Upper lobe of left lung (tissue), 6 donors: ENCODE data around the gene EPB41L3. TPM values are rescaled to one million over a fixed set of nuclear protein-coding genes. Genes with fewer than 3 reads are reported as not detected.
A peak's percentile ranks its signal among the peaks of the same experiment; 100 is the strongest.

Experiments used
- ATAC-seq, 2 donors: fragments of 200-7000 bp; cut with Tn5 transposase; one replicate each; pipeline ENCODE4 v1.9.1; 2022; ENCODE audit warnings: mild to moderate bottlenecking in 2 of 2, moderate library complexity in 2 of 2; ENCODE audit not compliant: low FRiP score in 2 of 2
- DNase-seq, 2 donors: peaks; one replicate each; pipeline ENCODE4 v3.0.0-alpha.2; 2019 to 2020
- H3K27ac ChIP-seq, 4 donors: fragments of 200-600 bp; sonication (generic); one replicate each; pipeline ENCODE4 v1.5.1; 2016 to 2019
- H3K27me3 ChIP-seq, 4 donors: fragments of 200-600 bp; sonication (generic); one replicate each; pipeline ENCODE4 v1.5.1; 2017 to 2019
- H3K36me3 ChIP-seq, 4 donors: fragments of 200-600 bp; sonication (generic); one replicate each; pipeline ENCODE4 v1.5.1; 2016 to 2019
- H3K4me1 ChIP-seq, 4 donors: fragments of 200-600 bp; sonication (generic); one replicate each; pipeline ENCODE4 v1.5.1; 2018 to 2019
- H3K4me3 ChIP-seq, 4 donors: fragments of 200-600 bp; sonication (generic); one replicate each; pipeline ENCODE4 v1.5.1; 2017 to 2019; ENCODE audit warnings: mild to moderate bottlenecking in 2 of 4, moderate library complexity in 1 of 4
- H3K9me3 ChIP-seq, 4 donors: fragments of 200-600 bp; sonication (generic); one replicate each; pipeline ENCODE4 v1.5.1; 2018 to 2019
- EP300 ChIP-seq, 4 donors: sonication (generic); formaldehyde crosslinking; IDR thresholded peaks; one replicate each; pipeline ENCODE4 v1.5.1; 2017; ENCODE audit warnings: antibody characterized with exemption in 4 of 4, control low read depth in 2 of 4
- POLR2A ChIP-seq, 4 donors: fragments of 450-650 bp; IDR thresholded peaks; one replicate each; pipeline ENCODE4 v1.5.1; 2016 to 2017; ENCODE audit warnings: antibody characterized with exemption in 4 of 4, mild to moderate bottlenecking in 2 of 4
- POLR2AphosphoS5 ChIP-seq, 2 donors: sonication (generic); formaldehyde crosslinking; IDR thresholded peaks; one replicate each; pipeline ENCODE4 v1.5.1; 2017; ENCODE audit warnings: antibody characterized with exemption in 2 of 2
- WGBS, 2 donors: methylation state at CpG; one replicate each; pipeline ENCODE4 v1.1.5; 2017 to 2018; 5-methylcytosine and 5-hydroxymethylcytosine counted together
- total RNA-seq, 6 donors: library from RNA; depleted of rRNA in 4 of 6; stranded (reverse); fragments of >200 nt in 4 of 6; gene quantifications; one replicate each; pipeline versions ENCODE4 v1.1.0 to v1.2.1, GENCODE V29; 2016 to 2021
- TF ChIP-seq, protein P1 (sequence below), 6 experiments: fragments of 450-650 bp in 4 of 6; fragments of 200-600 bp in 2 of 6; sonication (generic) in 2 of 6; IDR thresholded peaks; one replicate each; pipeline ENCODE4 v1.5.1; 2016 to 2019; ENCODE audit warnings: antibody characterized with exemption in 6 of 6
- donor health status: DM: no; HTN: no; CAD: no; lungs with moderate emphysema.
- donor health status: DM: no; HTN: yes; CAD: no; lungs with severe emphysema.

The EPB41L3 gene
- 100 to 1,000 TPM in 2 of 6 donors, 10 to 100 TPM in 4; 56.4 to 268 (median 85.7) TPM for total RNA-seq

DNA sequence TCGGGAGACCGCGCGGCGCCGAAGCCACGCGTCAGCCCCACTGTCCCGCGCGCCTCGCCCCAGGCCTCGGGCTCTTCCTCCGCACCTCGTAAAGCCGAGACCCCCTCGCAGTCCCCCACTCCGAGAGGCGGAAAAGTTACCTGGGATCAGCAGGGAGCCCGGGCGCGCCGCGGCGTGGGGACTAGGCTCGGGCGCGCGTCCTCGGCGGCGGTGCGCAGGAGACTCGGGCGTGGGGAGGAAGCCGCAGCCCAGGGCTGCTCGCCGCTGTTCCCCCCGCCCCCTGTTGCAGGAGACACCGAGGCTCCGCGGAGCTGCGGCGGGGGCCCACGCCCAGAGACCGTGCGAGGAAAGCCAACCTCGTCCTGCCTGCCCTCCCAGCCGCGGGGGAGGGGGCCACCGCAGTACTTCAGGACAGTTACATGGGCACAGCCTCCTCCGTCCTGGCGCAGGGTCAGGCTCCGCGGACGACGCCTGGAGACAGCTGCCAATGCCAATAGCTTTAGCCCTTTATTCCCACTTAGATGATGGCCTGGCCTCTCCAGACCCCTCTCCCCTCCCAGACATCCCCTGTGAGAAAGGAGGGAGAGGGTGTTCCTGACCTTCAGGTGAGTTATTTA lies at the start of gene EPB41L3:
EPB41L3 (minus strand) TSS at position 225 of the 617 bp plus-strand sequence. CDS start 54,814 bp downstream, outside the sequence.
- H3K36me3 ChIP-seq = no peaks in the 10 kb centered on the region
- H3K27me3 ChIP-seq = peaks cover 0 to 8% (median 1%) of the 10 kb centered on the region in 4 donors
- WGBS, 2 donors = 0 to 2% methylated on average over 6 to 27 of the region's 57 CpGs
- ATAC-seq (peak; percentile 49 to 90), DNase-seq (peak; percentile 30 to 91)
- H3K27ac ChIP-seq = peak within 1 kb of the TSS; percentile 12 to 79 (median 63)
- TF ChIP-seq POLR2AphosphoS5 (IDR thresholded peaks at IDR 0.05) = peak in 1 of 2 donors; percentile 32
- TF ChIP-seq, protein P1, sequence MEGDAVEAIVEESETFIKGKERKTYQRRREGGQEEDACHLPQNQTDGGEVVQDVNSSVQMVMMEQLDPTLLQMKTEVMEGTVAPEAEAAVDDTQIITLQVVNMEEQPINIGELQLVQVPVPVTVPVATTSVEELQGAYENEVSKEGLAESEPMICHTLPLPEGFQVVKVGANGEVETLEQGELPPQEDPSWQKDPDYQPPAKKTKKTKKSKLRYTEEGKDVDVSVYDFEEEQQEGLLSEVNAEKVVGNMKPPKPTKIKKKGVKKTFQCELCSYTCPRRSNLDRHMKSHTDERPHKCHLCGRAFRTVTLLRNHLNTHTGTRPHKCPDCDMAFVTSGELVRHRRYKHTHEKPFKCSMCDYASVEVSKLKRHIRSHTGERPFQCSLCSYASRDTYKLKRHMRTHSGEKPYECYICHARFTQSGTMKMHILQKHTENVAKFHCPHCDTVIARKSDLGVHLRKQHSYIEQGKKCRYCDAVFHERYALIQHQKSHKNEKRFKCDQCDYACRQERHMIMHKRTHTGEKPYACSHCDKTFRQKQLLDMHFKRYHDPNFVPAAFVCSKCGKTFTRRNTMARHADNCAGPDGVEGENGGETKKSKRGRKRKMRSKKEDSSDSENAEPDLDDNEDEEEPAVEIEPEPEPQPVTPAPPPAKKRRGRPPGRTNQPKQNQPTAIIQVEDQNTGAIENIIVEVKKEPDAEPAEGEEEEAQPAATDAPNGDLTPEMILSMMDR (IDR thresholded peaks at IDR 0.05) = no peak
- TF ChIP-seq POLR2A (IDR thresholded peaks at IDR 0.05) = peak in 2 of 4 donors; percentile 33 to 80
- peaks cover 0 to 35% (median 1%) of the 10 kb centered on the region in 4 donors for H3K4me1 ChIP-seq
- H3K9me3 ChIP-seq = no peaks in the 10 kb centered on the region
- H3K4me3 ChIP-seq = peak within 1 kb of the TSS; percentile 2 to 70 (median 66)

DNA sequence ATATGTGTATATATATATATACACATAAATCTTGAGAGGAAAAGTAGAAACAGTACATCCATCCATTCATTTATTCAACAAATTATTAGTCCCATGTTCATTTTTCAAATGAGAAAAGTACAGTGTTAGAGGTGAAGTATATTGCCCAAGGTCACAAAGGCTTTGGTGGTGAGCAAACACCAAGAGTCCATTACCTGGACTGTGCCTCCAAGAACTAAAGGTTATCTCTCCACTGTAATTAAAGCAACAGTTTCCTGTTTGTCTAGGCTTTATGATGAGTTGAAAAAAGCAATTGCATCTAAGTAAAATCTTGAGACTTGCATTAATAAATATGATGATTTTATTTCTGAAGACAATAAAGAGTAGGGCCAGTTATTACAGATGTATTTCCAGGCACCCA lies 44.7 kb upstream of the EPB41L3 start:
- no peak overlapping the region for H3K27ac ChIP-seq
- DNase-seq = no peak
- no peaks in the 10 kb centered on the region for H3K4me1 ChIP-seq
- H3K9me3 ChIP-seq = no peaks in the 10 kb centered on the region
- H3K27me3 ChIP-seq = no peaks in the 10 kb centered on the region
- no peak overlapping the region for H3K4me3 ChIP-seq
- TF ChIP-seq, protein P1 (IDR thresholded peaks at IDR 0.05) = no peak
- TF ChIP-seq POLR2A (IDR thresholded peaks at IDR 0.05) = no peak
- TF ChIP-seq EP300 (IDR thresholded peaks at IDR 0.05) = no peak
- no peak for TF ChIP-seq POLR2AphosphoS5 (IDR thresholded peaks at IDR 0.05)
- ATAC-seq = no peak
- H3K36me3 ChIP-seq = no peaks in the 10 kb centered on the region

DNA sequence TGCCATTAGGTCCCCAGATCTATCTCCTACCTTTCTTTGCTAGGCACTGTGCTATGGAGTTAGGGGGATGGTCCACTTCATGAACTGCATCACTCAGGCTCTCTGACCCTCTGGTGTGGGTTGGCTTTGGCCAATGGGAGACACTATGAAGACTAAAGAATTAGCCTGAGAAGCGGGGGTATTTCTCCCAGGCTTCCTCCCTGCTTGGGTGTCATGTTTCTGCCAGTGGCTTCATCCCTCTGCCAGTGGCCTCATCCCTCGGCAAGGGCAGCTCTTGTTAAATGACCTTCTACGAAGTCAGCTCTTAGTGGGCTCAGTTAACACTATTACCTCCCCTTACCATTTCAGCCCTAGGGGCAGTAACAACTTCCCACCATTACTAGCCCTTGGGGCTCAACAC lies 41.9 kb upstream of the EPB41L3 start:
- TF ChIP-seq, protein P1 (IDR thresholded peaks at IDR 0.05) = no peak
- peaks cover 0 to 3% (median 0%) of the 10 kb centered on the region in 4 donors for H3K4me1 ChIP-seq
- no peaks in the 10 kb centered on the region for H3K27me3 ChIP-seq
- H3K27ac ChIP-seq = no peak overlapping the region
- 76 to 91% methylated on average over 2 to 3 of the region's 3 CpGs for WGBS, 2 donors
- no peaks in the 10 kb centered on the region for H3K36me3 ChIP-seq
- H3K9me3 ChIP-seq = no peaks in the 10 kb centered on the region
- H3K4me3 ChIP-seq = no peak overlapping the region
- DNase-seq = no peak
- no peak for ATAC-seq

DNA sequence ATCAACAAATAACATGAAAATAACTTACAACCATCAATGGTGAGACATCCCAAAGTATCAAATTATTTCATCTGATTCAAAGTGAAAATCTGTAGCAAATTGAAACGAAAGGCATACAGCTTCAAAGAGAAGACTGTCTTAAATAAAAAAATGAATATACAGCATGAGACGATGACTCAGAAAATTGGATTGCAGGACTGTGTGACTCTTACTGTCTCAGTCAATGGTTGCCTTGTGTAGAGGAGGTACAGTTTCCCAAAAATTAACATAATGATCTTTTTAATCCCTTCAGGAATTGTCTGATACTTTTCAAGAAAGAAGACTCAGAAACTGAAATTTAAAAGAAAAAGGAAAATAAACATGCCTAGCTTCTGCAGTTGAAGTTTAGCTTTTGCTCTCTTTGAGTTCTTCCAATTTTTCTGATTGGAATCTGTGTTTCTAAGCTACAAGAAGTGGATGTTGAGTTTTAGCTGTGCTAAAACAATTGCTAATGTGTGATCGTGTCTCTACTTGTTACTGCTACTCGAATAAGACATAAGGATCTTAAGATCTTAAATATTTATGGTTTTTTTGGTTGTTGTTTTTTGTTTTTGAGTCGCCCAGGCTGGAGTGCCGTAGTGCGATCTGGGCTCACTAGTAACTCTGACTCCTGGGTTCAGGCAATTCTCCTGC lies 41.1 kb upstream of the EPB41L3 start:
- H3K4me3 ChIP-seq = no peak overlapping the region
- no peaks in the 10 kb centered on the region for H3K27me3 ChIP-seq
- peak in 1 of 2 donors; percentile 75 for ATAC-seq
- no peaks in the 10 kb centered on the region for H3K36me3 ChIP-seq
- no peaks in the 10 kb centered on the region for H3K9me3 ChIP-seq
- 91 to 92% methylated on average over 7 of the region's 7 CpGs for WGBS, 2 donors
- TF ChIP-seq, protein P1 (IDR thresholded peaks at IDR 0.05) = no peak
- TF ChIP-seq POLR2AphosphoS5 (IDR thresholded peaks at IDR 0.05) = no peak
- TF ChIP-seq POLR2A (IDR thresholded peaks at IDR 0.05) = no peak
- TF ChIP-seq EP300 (IDR thresholded peaks at IDR 0.05) = no peak
- peaks cover 0 to 3% (median 0%) of the 10 kb centered on the region in 4 donors for H3K4me1 ChIP-seq
- no peak overlapping the region for H3K27ac ChIP-seq
- DNase-seq = no peak
